Mammary epithelial cell (primary cell): ENCODE measurements around the gene NOP9.

Experiments used
- CTCF ChIP-seq, 2 donors: IDR thresholded peaks in 1 of 2; conservative IDR thresholded peaks in 1 of 2; 2 replicates each; pipeline ENCODE4 v1.5.1; 2011 to 2012; ENCODE audit warnings: inconsistent platforms in 2 of 2, low read length in 2 of 2, mild to moderate bottlenecking in 2 of 2, control low read depth in 1 of 2, low read depth in 1 of 2; ENCODE audit not compliant: insufficient read depth in 1 of 2; ENCODE audit errors: extremely low read depth in 1 of 2
- EZH2 ChIP-seq: IDR thresholded peaks from 2 replicates; pipeline ENCODE4 v1.6.1; 2012; ENCODE audit warnings: low read length, inconsistent platforms, borderline replicate concordance

- no peak for TF ChIP-seq CTCF (conservative IDR thresholded peaks at IDR 0.05 in 1 of 2, IDR thresholded peaks at IDR 0.05 in 1 of 2; ENCODE audit: extremely low read depth in 1 of 2, insufficient read depth in 1 of 2, low read depth in 1 of 2, low read length in 2 of 2)
- TF ChIP-seq EZH2 = no peak
These were observed 18.7 kb upstream of the NOP9 start for GRCh38 chr14:24280797-24281460.
